Measurements from ENCODE around the gene JPT2.

Gene JPT2

GRCh38 chr16:1708083-1708767 is 30.1 kb downstream of the JPT2 start:
- H3K9ac ChIP-seq (ENCODE audit: low read length): 0 out of 2 replicates have a peak overlapping the region, but pooled peaks have one; percentile 78
- H3K9me2 ChIP-seq (replicated peaks; ENCODE audit: insufficient read depth, low read length): no peaks in the 10 kb centered on the region
- no peaks in the 10 kb centered on the region for H3K36me3 ChIP-seq (ENCODE audit: low read length)
- no peaks in the 10 kb centered on the region for H3K9me3 ChIP-seq (ENCODE audit: insufficient read depth, low read length)
- H3K4me2 ChIP-seq (ENCODE audit: low read depth, low read length, poor library complexity, severe bottlenecking): peak overlapping the region; percentile 76
- no peak overlapping the region for H3K27ac ChIP-seq (ENCODE audit: low read depth, low read length)
- TF ChIP-seq EZH2phosphoT487 (conservative IDR thresholded peaks at IDR 0.05; ENCODE audit: low read length) (no peak), CTCF (IDR thresholded peaks at IDR 0.05; ENCODE audit: insufficient read depth, low read length, poor library complexity, severe bottlenecking) (no peak)
- no peak overlapping the region for H2AFZ ChIP-seq (ENCODE audit: low read depth, low read length, severe bottlenecking)
- peaks cover 57% of the 10 kb centered on the region for H3K79me2 ChIP-seq (ENCODE audit: insufficient read depth, low read length)
- H3K4me3 ChIP-seq (ENCODE audit: insufficient read depth, low read length, poor library complexity, severe bottlenecking): no peak overlapping the region
- no peaks in the 10 kb centered on the region for H3K27me3 ChIP-seq (ENCODE audit: low read length)
- peaks cover 13% of the 10 kb centered on the region for H3F3A ChIP-seq (ENCODE audit: insufficient read depth)
- H4K20me1 ChIP-seq (ENCODE audit: low read depth, low read length): no peaks in the 10 kb centered on the region

GRCh38 chr16:1708768-1709180 is 30.7 kb downstream of the JPT2 start:
- Histone ChIP-seq H3K4me3 (ENCODE audit: insufficient read depth, low read length, poor library complexity, severe bottlenecking) (no peak overlapping the region), H3K9me3 (ENCODE audit: insufficient read depth, low read length) (no peaks in the 10 kb centered on the region), H3K4me2 (ENCODE audit: low read depth, low read length, poor library complexity, severe bottlenecking) (no peak overlapping the region), H3K27me3 (ENCODE audit: low read length) (no peaks in the 10 kb centered on the region), H3K9ac (ENCODE audit: low read length) (no peak overlapping the region), H3K79me2 (ENCODE audit: insufficient read depth, low read length) (peaks cover 60% of the 10 kb centered on the region), H3K9me2 (replicated peaks; ENCODE audit: insufficient read depth, low read length) (no peaks in the 10 kb centered on the region), H3K27ac (ENCODE audit: low read depth, low read length) (no peak overlapping the region), H2AFZ (ENCODE audit: low read depth, low read length, severe bottlenecking) (no peak overlapping the region), H3K36me3 (ENCODE audit: low read length) (no peaks in the 10 kb centered on the region), H3F3A (ENCODE audit: insufficient read depth) (peaks cover 16% of the 10 kb centered on the region), H4K20me1 (ENCODE audit: low read depth, low read length) (no peaks in the 10 kb centered on the region)
- no peak for TF ChIP-seq EZH2phosphoT487 (conservative IDR thresholded peaks at IDR 0.05; ENCODE audit: low read length)
- no peak for TF ChIP-seq CTCF (IDR thresholded peaks at IDR 0.05; ENCODE audit: insufficient read depth, low read length, poor library complexity, severe bottlenecking)

GRCh38 chr16:1709356-1709755 is 31.3 kb downstream of the JPT2 start:
- no peak overlapping the region for H3K27ac ChIP-seq (ENCODE audit: low read depth, low read length)
- no peak overlapping the region for H3K4me2 ChIP-seq (ENCODE audit: low read depth, low read length, poor library complexity, severe bottlenecking)
- H2AFZ ChIP-seq (ENCODE audit: low read depth, low read length, severe bottlenecking): no peak overlapping the region
- no peak overlapping the region for H3K4me3 ChIP-seq (ENCODE audit: insufficient read depth, low read length, poor library complexity, severe bottlenecking)
- H3K9me2 ChIP-seq (replicated peaks; ENCODE audit: insufficient read depth, low read length): no peaks in the 10 kb centered on the region
- H3K27me3 ChIP-seq (ENCODE audit: low read length): no peaks in the 10 kb centered on the region
- H3K36me3 ChIP-seq (ENCODE audit: low read length): no peaks in the 10 kb centered on the region
- TF ChIP-seq CTCF (IDR thresholded peaks at IDR 0.05; ENCODE audit: insufficient read depth, low read length, poor library complexity, severe bottlenecking) (no peak), EZH2phosphoT487 (conservative IDR thresholded peaks at IDR 0.05; ENCODE audit: low read length) (no peak)
- peaks cover 17% of the 10 kb centered on the region for H3F3A ChIP-seq (ENCODE audit: insufficient read depth)
- peaks cover 65% of the 10 kb centered on the region for H3K79me2 ChIP-seq (ENCODE audit: insufficient read depth, low read length)
- H3K9ac ChIP-seq (ENCODE audit: low read length): no peak overlapping the region
- H3K9me3 ChIP-seq (ENCODE audit: insufficient read depth, low read length): no peaks in the 10 kb centered on the region
- H4K20me1 ChIP-seq (ENCODE audit: low read depth, low read length): no peaks in the 10 kb centered on the region

All from SU-DHL-6 (cell line).